ENCODE measurements around the gene FBXW7.

DNA sequence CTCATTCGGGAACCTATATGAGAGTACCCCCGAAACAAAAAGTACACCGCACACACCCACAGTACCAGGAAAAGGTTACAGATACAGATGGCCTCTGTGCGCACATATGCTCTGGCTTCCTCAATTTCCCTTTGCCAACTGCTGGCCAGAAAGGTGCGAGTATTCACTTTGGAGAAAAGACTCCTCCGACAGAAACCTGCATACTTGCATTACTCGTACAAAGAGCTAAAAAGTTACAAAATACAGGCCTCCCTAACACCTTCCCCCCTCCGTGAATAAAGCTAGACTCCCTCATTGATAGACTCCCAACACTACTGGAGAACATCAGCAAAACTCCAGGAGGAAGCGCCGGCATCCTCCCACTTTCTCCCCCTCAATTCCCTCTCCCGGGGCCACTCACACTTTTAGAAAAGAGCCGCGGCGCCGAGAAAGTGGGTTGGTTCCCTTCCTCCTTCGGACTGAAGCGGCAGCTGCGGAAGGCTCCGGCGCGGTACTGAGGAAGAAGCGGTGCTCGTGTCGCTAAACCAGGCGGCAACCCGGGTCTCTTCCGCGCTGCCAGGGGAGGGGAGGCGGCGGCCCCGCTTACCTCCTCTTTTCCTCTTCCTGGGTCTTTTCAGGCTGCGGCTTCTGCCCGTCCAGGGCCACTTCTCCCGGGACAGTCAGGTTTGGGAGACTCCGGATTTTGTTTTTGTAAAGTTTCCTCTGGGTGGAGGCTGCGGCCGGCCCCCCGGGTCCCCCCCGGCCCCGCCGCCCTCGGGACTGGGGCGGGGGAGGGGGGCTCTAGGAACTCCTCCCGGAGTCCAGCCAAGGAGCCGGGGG, 1.1 kb downstream of the FBXW7 start:
- TF ChIP-seq FOXM1 (IDR thresholded peaks at IDR 0.05; ENCODE audit: borderline replicate concordance, low read depth), result no peak
- TF ChIP-seq EP300 (IDR thresholded peaks at IDR 0.05; ENCODE audit: borderline replicate concordance), result no peak
- TF ChIP-seq YY1 (IDR thresholded peaks at IDR 0.05; ENCODE audit: low read depth), result no peak
- no peak for TF ChIP-seq NFIC (IDR thresholded peaks at IDR 0.05)
- TF ChIP-seq TCF12 (IDR thresholded peaks at IDR 0.05; ENCODE audit: low read depth), result no peak
- TF ChIP-seq EGR1 (IDR thresholded peaks at IDR 0.05), result no peak
- no peak for TF ChIP-seq CREB1 (IDR thresholded peaks at IDR 0.05; ENCODE audit: low read depth)
- TF ChIP-seq CEBPB (IDR thresholded peaks at IDR 0.05), result no peak
- no peak for TF ChIP-seq RAD21 (IDR thresholded peaks at IDR 0.05; ENCODE audit: low read depth)
- TF ChIP-seq USF1 (IDR thresholded peaks at IDR 0.05), result no peak
- TF ChIP-seq MAX (IDR thresholded peaks at IDR 0.05), result no peak
